Measurements from ENCODE around the gene CKAP2L. TPM values are rescaled to one million over a fixed set of nuclear protein-coding genes. Genes with fewer than 3 reads are reported as not detected.

The CKAP2L gene
- total RNA-seq, 1 donor from 2014 or later, result 2.1 TPM

DNA sequence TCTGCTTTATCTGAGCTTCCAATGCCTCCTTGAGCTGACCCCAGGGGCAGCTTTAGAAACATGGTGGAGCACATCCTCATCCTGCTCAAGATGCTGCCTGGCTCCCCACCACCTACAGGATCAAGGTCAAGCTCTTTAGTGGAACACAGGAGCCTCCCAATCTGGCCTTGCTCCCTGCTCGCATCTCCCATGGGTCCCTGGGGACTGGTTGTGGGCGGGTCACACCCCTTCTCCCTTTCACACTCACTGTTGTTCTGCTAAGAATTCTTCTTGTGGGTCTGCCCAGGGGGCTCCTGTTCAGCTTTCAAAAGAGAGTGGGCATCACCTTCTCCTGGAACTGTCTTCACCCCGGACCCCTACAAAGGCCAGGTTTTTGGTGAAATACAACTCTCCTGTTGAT lies 51.9 kb downstream of the CKAP2L start:
- Histone ChIP-seq H3K79me2 (ENCODE audit: insufficient read depth, low read length) (no peaks in the 10 kb centered on the region), H3K27me3 (ENCODE audit: insufficient read depth, low read length) (peaks cover 3% of the 10 kb centered on the region), H3K4me3 (ENCODE audit: insufficient read depth, low read depth, low read length) (no peak overlapping the region), H3K9me3 (ENCODE audit: insufficient read depth, low read depth, low read length) (no peaks in the 10 kb centered on the region), H3K27ac (ENCODE audit: low read depth, low read length) (no peak overlapping the region), H2AFZ (ENCODE audit: low read depth, low read length) (no peak overlapping the region), H3K36me3 (ENCODE audit: insufficient read depth, low read length) (no peaks in the 10 kb centered on the region), H3K4me2 (ENCODE audit: low read length) (no peak overlapping the region), H4K20me1 (ENCODE audit: insufficient read depth, low read length) (no peaks in the 10 kb centered on the region), H3K9ac (ENCODE audit: low read length) (no peak overlapping the region), H3K4me1 (ENCODE audit: insufficient read depth, low read length) (peaks cover 17% of the 10 kb centered on the region)
- Mint-ChIP-seq H3K4me1 (ENCODE audit: low read depth, unreplicated experiment) (peaks cover 7% of the 10 kb centered on the region), H3K9me3 (ENCODE audit: unreplicated experiment) (peaks cover 5% of the 10 kb centered on the region), H3K4me3 (ENCODE audit: unreplicated experiment) (no peak overlapping the region), H3K27me3 (ENCODE audit: low read depth, unreplicated experiment) (peaks cover 42% of the 10 kb centered on the region), H3K36me3 (ENCODE audit: low read depth, unreplicated experiment) (no peaks in the 10 kb centered on the region), H3K27ac (ENCODE audit: unreplicated experiment) (no peak overlapping the region)
- TF ChIP-seq, protein P1, sequence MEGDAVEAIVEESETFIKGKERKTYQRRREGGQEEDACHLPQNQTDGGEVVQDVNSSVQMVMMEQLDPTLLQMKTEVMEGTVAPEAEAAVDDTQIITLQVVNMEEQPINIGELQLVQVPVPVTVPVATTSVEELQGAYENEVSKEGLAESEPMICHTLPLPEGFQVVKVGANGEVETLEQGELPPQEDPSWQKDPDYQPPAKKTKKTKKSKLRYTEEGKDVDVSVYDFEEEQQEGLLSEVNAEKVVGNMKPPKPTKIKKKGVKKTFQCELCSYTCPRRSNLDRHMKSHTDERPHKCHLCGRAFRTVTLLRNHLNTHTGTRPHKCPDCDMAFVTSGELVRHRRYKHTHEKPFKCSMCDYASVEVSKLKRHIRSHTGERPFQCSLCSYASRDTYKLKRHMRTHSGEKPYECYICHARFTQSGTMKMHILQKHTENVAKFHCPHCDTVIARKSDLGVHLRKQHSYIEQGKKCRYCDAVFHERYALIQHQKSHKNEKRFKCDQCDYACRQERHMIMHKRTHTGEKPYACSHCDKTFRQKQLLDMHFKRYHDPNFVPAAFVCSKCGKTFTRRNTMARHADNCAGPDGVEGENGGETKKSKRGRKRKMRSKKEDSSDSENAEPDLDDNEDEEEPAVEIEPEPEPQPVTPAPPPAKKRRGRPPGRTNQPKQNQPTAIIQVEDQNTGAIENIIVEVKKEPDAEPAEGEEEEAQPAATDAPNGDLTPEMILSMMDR (IDR thresholded peaks at IDR 0.05; ENCODE audit: insufficient read depth, low read depth, low read length), result no peak
- no peak for TF ChIP-seq EZH2 (IDR thresholded peaks at IDR 0.05; ENCODE audit: insufficient read depth, low read length)
- no peak for DNase-seq (ENCODE audit: low read depth)
- FAIRE-seq, result no peak

DNA sequence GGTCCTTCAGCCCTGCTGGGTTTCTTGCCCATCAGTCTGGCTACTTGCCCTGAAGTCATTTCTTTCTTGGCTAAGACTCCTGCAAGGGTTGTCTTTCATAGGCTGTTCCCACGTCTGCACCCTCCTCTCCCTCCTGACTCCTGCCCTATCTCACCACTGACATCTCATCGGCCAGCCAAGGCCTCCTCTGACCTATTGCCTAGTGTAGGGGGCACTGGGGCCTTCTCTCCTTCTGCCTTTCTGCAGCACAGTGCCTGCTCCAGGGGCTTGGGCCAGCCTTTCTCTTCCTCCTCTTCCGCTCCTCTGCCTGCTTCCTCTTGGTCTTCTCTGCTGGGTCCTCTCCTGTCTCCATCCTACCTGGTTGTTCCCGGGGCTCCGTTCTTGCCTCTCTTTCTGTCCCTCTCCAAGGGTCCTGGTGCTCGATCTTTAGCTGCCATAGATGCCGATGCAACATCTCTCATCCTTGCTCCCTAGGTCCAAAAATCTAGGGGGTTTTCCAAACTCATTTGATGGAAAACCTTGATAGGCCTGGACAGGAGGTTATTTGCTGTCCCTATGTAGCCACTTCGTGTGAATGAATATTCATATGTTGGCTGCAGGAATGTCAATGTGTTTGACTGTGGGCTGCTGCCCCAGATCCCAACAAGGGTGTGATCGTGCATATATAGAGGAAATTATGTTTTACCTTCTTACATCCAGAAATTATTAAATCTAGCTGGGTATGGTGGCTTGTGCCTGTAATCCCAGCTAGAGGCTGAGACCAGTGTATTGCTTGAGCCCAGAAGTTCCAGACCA lies 53.3 kb downstream of the CKAP2L start:
- no peak overlapping the region for H3K27ac Mint-ChIP-seq (ENCODE audit: unreplicated experiment)
- H3K4me1 ChIP-seq (ENCODE audit: insufficient read depth, low read length), result peaks cover 24% of the 10 kb centered on the region
- no peak for FAIRE-seq
- H3K27ac ChIP-seq (ENCODE audit: low read depth, low read length), result no peak overlapping the region
- no peak overlapping the region for H3K4me2 ChIP-seq (ENCODE audit: low read length)
- no peak overlapping the region for H3K9ac ChIP-seq (ENCODE audit: low read length)
- no peaks in the 10 kb centered on the region for H3K79me2 ChIP-seq (ENCODE audit: insufficient read depth, low read length)
- DNase-seq (ENCODE audit: low read depth), result no peak
- TF ChIP-seq, protein P1 (IDR thresholded peaks at IDR 0.05; ENCODE audit: insufficient read depth, low read depth, low read length), result no peak
- TF ChIP-seq EZH2 (IDR thresholded peaks at IDR 0.05; ENCODE audit: insufficient read depth, low read length), result no peak
- H3K4me1 Mint-ChIP-seq (ENCODE audit: low read depth, unreplicated experiment), result peaks cover 15% of the 10 kb centered on the region
- H3K27me3 Mint-ChIP-seq (ENCODE audit: low read depth, unreplicated experiment), result peaks cover 40% of the 10 kb centered on the region
- H2AFZ ChIP-seq (ENCODE audit: low read depth, low read length), result no peak overlapping the region
- no peaks in the 10 kb centered on the region for H3K9me3 ChIP-seq (ENCODE audit: insufficient read depth, low read depth, low read length)
- no peak overlapping the region for H3K4me3 ChIP-seq (ENCODE audit: insufficient read depth, low read depth, low read length)
- peaks cover 5% of the 10 kb centered on the region for H3K9me3 Mint-ChIP-seq (ENCODE audit: unreplicated experiment)
- no peaks in the 10 kb centered on the region for H4K20me1 ChIP-seq (ENCODE audit: insufficient read depth, low read length)
- no peaks in the 10 kb centered on the region for H3K36me3 ChIP-seq (ENCODE audit: insufficient read depth, low read length)
- no peaks in the 10 kb centered on the region for H3K36me3 Mint-ChIP-seq (ENCODE audit: low read depth, unreplicated experiment)
- no peak overlapping the region for H3K4me3 Mint-ChIP-seq (ENCODE audit: unreplicated experiment)
- H3K27me3 ChIP-seq (ENCODE audit: insufficient read depth, low read length), result peaks cover 3% of the 10 kb centered on the region

DNA sequence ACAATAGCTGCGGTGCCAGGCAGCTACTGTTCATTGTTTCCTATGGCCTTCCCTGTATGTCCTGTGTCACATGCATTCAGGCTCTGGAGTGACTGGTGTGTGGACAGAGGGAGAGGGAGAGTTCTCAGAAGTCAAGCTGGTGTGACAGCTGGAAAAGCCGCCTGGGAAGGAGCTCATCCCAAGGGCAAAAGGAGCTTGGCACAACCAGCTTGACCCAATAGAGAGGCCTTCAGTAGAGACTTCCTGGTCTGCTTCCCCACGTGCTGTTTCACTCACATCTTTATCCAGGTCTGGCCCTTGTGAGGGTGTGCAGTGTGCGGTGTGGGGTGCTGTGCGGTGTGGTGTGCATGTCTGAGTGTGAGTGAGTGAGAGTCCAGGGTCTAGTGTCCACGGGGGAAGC lies 54.7 kb downstream of the CKAP2L start:
- H3K36me3 ChIP-seq (ENCODE audit: insufficient read depth, low read length), result no peaks in the 10 kb centered on the region
- H2AFZ ChIP-seq (ENCODE audit: low read depth, low read length), result no peak overlapping the region
- no peak for FAIRE-seq
- Mint-ChIP-seq H3K27me3 (ENCODE audit: low read depth, unreplicated experiment) (peaks cover 41% of the 10 kb centered on the region), H3K27ac (ENCODE audit: unreplicated experiment) (no peak overlapping the region), H3K36me3 (ENCODE audit: low read depth, unreplicated experiment) (no peaks in the 10 kb centered on the region), H3K4me1 (ENCODE audit: low read depth, unreplicated experiment) (peaks cover 16% of the 10 kb centered on the region), H3K9me3 (ENCODE audit: unreplicated experiment) (peaks cover 5% of the 10 kb centered on the region), H3K4me3 (ENCODE audit: unreplicated experiment) (no peak overlapping the region)
- no peaks in the 10 kb centered on the region for H3K9me3 ChIP-seq (ENCODE audit: insufficient read depth, low read depth, low read length)
- H4K20me1 ChIP-seq (ENCODE audit: insufficient read depth, low read length), result no peaks in the 10 kb centered on the region
- TF ChIP-seq EZH2 (IDR thresholded peaks at IDR 0.05; ENCODE audit: insufficient read depth, low read length), result no peak
- TF ChIP-seq, protein P1 (IDR thresholded peaks at IDR 0.05; ENCODE audit: insufficient read depth, low read depth, low read length), result no peak
- H3K4me1 ChIP-seq (ENCODE audit: insufficient read depth, low read length), result peaks cover 28% of the 10 kb centered on the region
- H3K27me3 ChIP-seq (ENCODE audit: insufficient read depth, low read length), result peaks cover 3% of the 10 kb centered on the region
- no peak overlapping the region for H3K9ac ChIP-seq (ENCODE audit: low read length)
- no peak overlapping the region for H3K4me2 ChIP-seq (ENCODE audit: low read length)
- H3K79me2 ChIP-seq (ENCODE audit: insufficient read depth, low read length), result no peaks in the 10 kb centered on the region
- H3K4me3 ChIP-seq (ENCODE audit: insufficient read depth, low read depth, low read length), result no peak overlapping the region
- no peak overlapping the region for H3K27ac ChIP-seq (ENCODE audit: low read depth, low read length)
- no peak for DNase-seq (ENCODE audit: low read depth)

Measured in astrocyte (in vitro differentiated cells and primary cell).